Stimulated activated CD4-positive, alpha-beta T cell treated with anti-CD3 and anti-CD28 coated beads, Interleukin-1b, Interleukin-23, amount 100 ng/mL, for 24 hours (primary cell): ENCODE results near the gene C19orf44.

ENCODE experiments used
- DNase-seq, 4 experiments: peaks; one replicate each; pipeline ENCODE4 v3.0.0-alpha.2; 2020; ENCODE audit warnings: low read depth in 4 of 4, low spot score in 1 of 4

C19orf44 gene

GRCh38 chr19:16516381-16516780, 20.2 kb downstream of the C19orf44 start:
- no peak for DNase-seq

- no peak for DNase-seq
Measured at GRCh38 chr19:16516923-16517610, 20.9 kb downstream of the C19orf44 start.

- no peak for DNase-seq
Measured at GRCh38 chr19:16518061-16518460, 21.9 kb downstream of the C19orf44 start.

GRCh38 chr19:16518483-16519229, 22.5 kb downstream of the C19orf44 start:
- no peak for DNase-seq

GRCh38 chr19:16519230-16519687, 23.1 kb downstream of the C19orf44 start:
- DNase-seq = no peak

GRCh38 chr19:16520074-16520973, 24.1 kb downstream of the C19orf44 start:
- DNase-seq = no peak

- DNase-seq = no peak
Measured at GRCh38 chr19:16520986-16521624, 24.9 kb downstream of the C19orf44 start.

- no peak for DNase-seq
Measured at GRCh38 chr19:16521715-16522289, 25.6 kb downstream of the C19orf44 start.

GRCh38 chr19:16522559-16523377, 26.6 kb downstream of the C19orf44 start:
- DNase-seq = no peak

GRCh38 chr19:16524991-16525734, 29.0 kb downstream of the C19orf44 start:
- DNase-seq = no peak

GRCh38 chr19:16525751-16526481, 29.7 kb downstream of the C19orf44 start:
- DNase-seq = no peak

GRCh38 chr19:16527334-16527935, 31.2 kb downstream of the C19orf44 start:
- DNase-seq = no peak

- DNase-seq = no peak
Measured at GRCh38 chr19:16527971-16528521, 31.9 kb downstream of the C19orf44 start.

- no peak for DNase-seq
Measured at GRCh38 chr19:16529466-16530144, 33.4 kb downstream of the C19orf44 start.

GRCh38 chr19:16530540-16531379, 34.6 kb downstream of the C19orf44 start:
- DNase-seq = no peak

- DNase-seq = no peak
Measured at GRCh38 chr19:16531380-16531669, 35.1 kb downstream of the C19orf44 start.
